D341Med (cell line): ENCODE measurements around the gene DSCAM.

Source experiments
- DNase-seq: peaks from one replicate; pipeline ENCODE4 v3.0.0; 2012; ENCODE audit warnings: low spot score

The DSCAM gene

DNA sequence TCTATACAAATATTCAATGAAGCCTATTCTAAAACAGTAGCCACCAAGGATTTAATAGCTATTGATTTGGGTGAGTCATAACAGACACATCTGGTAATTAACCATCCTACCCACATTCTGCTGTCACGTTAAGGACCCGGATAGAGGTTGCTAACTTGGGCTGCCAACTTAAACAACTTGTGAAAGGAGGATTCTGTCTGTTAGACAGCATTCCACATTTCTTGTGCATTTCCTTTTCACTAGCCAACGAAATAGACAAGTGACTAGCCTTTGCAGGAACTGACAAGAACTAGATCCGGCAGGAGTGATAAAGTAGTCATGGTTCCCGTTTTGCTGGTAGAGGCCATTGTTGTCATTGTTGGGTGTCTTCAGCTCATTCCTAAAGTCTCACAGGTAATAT, 9.5 kb downstream of the DSCAM start:
- no peak for DNase-seq

DNA sequence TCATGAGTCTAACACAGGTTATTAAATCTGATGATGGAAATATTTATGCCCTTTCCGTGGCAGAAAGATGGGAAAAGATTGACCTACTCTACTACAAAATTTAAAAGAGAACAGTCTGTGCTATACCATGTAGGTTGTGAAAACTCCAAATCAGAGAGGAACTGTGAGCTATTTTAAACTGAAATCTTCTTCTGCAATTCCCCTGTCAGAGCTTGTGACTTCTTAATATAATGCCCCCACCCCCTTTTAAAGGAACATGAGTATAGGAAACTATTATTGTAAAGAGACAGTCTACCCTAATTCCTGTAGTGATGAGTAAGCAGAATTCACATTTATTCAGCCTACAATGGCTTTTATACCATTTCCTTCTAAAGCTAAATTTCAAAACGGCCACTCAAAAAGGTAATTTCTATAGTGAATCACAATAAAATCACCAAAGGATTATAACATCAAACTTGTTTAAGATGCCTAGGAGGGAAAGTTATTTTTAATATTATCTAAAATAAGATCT, 11.7 kb downstream of the DSCAM start:
- no peak for DNase-seq

DNA sequence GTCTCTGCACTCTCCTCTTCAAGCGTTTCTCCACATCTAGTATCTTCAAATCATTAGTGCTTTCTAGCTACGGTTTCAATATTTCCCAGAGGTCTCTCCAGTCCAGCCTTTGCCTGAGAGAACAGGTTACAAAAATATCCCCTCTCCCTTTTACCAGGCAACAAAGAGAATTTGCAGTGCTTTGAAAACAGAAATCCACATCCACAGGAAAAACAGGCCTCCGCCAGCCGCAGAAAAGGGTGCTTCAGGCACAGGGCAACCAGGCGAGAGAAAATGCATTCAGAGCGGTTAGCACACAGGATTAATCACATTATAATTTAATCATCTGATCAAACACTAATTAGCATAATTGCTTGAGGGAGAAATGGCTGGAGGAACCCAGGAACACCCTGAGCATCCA, 13.8 kb downstream of the DSCAM start:
- DNase-seq = no peak

DNA sequence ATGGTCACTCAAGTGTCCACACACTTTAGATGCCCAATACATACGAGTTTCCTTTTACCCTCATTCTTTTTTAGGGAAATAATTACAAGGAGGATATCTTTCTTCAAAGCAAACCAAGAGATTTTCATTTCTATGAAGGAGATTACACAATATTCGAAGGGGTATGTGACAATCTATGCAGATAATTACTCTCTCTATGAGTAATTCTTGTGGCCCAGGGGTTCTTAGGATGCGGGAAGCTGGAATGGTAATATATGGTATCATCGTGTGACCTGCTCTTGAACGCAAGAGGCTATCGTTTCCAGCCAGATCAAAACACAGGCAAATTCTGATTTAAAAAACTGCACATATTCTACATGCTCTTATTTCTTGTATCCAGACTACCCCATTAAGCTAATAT, 14.6 kb downstream of the DSCAM start:
- no peak for DNase-seq

DNA sequence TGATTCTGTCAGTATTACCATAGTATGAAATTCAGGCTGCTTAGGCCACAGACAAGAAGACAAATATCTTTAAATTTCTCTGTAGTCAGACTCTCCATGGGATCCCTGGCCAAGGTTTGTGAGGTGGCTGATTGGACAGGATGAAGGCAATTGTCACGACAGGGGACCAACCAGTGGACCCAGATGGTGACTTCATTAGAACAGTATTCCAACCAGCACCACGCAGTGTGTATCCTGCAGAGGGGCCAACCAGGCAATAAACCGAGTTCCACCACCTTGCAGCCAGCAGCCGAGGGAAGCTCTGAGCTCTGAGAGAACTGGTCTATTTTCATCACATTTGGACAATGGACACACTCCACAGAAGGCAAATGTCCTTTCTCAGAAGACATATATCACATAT, 16.1 kb downstream of the DSCAM start:
- no peak for DNase-seq

DNA sequence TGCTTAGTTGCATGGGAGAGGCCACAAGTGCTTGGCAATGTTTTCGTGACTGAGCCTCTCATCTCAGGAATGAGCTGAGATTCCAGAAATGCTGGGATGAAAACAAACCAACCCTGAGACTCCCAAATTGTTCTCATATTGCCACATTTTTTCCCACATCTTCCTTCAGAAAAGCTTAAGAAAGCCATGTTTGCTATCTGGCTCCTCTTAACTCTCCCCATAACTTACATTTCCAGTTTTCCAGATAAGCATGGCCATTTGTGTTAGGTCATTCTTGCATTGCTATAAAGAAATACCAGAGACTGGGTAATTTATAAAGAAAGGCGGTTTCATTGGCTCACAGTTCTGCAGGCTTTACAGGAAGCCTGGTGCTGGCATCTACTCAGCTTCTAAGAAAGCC, 17.2 kb downstream of the DSCAM start:
- DNase-seq = no peak

DNA sequence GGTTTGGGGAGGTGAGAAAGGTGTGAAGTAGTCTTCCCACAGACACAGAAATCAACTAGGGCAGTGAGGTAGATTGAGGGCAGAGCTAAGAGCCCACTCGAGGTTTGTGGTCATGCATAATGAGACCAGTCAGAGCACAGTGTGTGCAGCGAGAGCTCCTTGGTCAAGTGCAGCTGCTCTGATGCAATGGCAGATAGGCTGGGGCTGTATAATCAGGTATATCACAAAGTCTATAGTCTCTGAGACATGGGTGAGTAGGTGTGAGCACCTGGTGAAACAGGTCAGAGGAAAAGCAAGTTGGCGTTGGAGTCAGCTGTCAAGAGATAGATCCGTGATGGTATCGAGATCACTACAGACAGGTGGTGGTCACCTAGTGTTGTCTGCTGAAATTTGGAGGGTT, 17.6 kb downstream of the DSCAM start:
- DNase-seq = no peak

DNA sequence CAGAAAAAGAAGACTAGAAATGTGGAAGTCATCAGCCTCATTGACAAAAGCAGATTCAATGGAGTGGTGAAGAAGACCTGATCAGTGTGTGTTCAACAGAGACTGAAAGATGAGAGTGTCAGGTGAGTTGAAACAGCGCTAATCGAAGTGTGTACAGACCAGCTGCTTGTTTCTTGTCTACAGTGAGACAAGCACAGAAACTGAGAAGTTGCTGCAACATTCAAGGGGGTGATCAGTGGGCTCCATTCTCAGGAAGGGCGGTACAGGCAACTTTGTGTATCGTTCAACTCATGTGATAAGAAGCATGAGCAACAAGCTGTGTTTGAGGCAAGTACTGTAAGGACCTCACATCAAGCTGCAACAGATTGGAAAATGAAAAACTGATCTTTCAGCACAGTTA, 19.4 kb downstream of the DSCAM start:
- no peak for DNase-seq

DNA sequence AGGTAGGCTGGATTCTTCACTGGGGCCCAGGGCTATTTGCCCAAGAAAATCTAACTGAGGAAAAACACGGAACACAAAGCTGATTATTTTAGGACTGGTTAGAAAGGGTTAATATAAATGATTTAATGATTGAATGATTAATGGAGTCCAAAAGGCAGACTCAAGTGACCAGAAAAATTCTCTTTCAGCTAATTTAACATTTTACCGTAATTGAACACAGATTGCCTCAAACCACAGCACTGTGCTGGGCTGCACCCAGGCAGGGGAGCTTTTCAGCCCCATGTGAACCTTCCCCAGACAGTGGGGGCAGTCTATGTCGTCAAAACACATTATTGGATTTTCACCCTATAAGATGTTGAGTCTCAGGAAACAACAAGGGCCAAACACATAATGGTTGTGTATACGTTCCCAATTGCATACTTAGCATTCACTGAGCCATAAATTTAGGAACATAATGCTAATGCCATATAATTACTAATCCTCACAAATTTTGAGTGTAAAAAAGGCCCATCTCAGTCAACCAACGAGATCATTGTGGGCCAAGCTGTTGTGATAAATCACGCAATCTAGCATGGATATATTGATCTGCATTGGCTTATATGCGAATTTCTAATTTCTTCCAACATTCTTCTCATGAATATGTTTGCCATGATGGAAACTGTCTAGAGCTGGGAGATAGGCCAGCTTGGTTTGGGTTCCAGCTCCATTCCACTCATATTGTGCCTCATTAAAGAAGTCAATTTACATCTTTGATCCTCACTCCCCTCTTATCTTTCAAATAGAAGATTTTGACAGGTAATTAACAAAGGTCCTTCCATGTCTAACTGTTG, 27.7 kb downstream of the DSCAM start:
- no peak for DNase-seq

DNA sequence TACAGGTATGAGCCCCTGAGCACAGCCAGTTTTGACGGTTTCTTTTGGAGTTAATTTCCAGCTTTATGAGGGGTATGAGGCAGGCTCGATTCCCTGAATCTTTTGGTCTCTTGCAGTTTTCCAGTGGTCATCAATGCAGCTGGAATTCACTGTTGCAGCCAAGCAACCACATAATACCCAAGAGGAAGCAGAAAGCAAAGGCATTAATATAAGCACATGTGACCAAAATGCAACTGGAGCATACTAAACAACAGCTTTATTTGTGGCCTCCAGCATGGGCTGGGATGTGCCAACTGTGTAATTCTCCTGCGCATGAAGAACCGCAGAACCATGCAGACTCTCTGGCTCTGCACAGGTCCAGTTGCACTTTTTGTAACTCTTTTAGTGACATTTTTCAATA, 33.0 kb downstream of the DSCAM start:
- DNase-seq = no peak

DNA sequence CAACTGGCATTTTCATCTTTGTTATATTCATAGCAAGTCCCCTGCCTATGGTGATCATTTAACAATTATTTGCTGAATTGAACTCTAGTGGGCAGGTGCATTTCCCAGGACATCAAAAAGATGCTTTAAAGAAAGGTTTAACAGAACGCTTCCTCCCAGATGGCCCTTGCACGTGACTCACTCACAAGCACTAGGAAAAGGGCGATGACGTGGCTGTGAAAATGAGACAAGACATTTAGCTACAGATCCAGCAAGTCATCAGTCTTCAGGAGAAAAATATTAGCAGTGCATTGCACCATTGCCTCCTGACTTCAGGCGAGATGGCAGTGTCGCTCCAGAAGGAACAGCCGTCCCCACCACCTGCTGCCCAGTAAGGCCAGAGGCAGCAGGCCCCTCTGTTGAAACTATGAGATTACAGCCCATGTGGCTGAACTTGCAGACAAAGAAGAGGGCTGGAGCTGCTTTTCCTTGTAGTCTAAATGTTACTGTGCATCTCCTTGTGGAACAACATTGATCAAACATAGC, 37.2 kb downstream of the DSCAM start:
- no peak for DNase-seq

DNA sequence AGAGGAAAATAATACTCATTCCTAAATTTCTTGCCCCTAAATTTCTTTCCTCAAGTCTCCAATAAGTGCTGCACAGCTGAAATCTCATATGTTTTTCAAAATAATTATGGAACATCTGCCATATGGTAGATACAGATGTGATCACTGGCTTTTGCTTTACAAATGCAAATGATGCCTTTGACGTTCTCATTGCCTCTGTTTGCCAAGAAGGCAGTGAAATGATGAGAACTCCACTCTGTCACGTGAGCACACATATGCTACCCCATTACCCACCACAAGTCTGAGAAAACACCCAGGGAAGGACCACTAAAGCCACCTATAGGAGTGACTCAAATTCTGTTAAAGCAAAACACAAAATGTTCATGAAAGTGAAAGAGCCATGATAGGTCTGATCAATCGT, 43.9 kb downstream of the DSCAM start:
- no peak for DNase-seq

DNA sequence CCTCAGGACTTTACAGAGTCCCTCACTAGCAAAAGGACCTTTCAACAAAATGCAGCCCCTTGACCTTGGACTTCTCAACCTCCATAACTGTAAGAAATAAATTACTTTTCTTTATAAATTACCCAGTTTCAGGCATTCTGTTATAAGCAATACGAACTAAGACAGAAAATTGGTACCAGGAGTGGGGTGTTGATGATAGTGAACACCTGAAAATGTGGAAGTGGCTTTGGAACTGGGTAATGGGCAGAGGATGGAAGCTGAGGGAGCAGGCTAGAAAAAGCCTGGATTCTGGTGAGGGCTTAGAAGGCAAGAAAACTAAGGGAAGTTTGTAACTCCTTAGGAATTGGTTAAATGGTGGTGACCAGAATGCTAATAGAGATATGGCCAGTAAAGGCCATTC, 46.8 kb downstream of the DSCAM start:
- no peak for DNase-seq

DNA sequence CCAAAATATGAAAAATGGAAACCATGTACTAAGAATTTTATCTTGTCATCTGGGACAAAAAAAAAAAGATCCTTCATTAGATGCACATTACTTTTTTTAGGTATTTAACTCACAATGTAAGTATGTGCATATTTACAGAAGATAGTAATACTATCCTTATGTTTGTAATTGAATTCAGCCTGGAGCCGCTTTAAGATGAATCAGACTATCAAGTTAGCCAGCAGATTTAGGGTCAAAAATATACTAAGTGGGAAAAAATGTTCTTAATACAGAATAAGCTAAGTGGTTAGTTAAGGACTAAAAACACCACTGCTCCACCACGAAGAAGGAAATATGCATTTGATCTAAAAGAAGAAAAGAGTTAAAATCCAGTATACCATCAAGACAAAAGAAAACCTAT, 49.1 kb downstream of the DSCAM start:
- no peak for DNase-seq

DNA sequence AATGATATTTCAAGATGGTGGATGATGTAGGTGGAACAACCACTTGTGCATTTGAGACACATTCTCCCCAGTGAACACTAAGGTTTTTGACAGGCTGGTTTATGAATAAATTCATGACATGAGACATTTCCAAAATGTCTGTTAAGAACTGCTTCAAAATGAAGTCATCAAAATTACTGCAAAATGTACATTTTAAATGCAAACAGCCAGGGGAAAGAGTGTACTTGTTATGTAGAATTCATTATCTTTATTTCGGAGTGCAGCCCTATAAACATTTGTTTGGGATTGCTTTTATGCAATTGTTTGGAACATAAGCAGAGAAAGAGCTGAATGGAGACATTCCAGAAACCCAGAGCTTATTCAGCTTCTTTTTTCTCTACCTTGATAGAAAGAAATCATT, 49.5 kb downstream of the DSCAM start:
- no peak for DNase-seq

DNA sequence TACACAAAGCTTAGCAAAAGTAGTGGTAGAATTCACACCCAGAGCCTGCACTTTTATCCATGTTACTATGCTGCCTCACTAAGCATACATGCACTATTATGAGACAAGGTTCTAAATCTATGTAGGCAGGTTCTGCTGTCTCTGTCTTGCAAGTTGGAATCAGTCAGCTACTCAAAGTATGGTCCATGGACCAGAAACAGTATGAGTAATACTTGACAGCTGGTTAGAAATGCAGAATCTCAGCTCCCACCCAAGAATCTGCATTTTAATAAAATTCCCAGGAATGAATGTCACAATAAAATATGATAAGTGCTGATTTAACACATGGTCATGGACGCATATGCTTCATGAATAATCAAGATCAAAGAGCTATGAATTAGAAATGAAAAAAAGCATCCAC, 50.5 kb downstream of the DSCAM start:
- DNase-seq = no peak

DNA sequence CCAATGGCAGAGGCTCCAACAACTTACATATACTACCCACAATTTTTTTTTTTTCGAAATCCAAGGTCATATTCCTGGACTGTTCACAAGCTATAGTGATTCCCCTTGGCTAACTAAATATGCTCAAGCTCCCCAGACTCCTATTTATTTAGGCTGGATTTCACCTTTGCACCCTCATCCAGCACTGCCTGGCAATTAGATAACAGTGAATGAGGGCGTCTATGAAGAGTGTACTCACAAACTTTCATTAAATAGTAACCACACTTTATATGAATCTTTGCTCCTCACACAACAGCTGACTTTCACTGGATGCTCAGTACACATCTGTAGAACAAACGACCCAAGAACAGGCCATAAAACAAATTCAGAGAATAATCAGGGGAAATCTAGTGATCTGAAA, 51.6 kb downstream of the DSCAM start:
- no peak for DNase-seq

DNA sequence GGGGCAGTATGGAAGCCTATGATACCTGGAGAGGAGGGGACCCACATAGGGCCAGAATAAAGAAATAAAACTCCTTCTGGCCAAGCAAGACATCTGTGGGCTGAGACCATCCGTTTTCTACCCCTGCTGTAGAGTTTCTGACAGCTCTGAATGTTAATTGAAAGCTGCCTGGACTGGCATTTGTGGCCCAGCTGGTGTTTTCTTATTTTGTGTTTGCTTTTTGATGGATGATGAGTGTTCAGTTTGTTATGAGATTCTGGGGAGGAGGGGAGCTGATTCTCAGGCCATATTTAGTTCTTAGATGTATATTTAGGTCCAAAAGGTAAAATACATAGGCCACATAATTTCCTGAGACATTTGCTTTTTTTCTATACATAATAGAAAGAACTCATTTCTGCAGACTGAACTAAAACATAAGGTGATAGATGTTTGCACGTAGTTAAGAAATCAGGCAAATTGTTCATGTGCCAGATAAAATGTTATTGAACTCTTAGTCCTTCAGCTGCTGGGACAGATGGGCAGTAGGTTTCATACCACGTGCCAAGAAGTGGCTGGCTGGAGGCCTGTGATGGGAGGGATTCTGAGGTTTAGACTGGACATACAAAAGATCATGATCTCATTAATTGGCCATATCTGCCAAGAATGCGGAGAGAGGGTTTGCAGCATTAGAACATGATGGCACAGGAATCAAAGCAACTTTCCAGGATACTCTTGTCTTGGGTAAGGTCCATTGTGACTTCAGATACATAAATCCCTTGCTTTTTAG, 54.1 kb downstream of the DSCAM start:
- DNase-seq = no peak

DNA sequence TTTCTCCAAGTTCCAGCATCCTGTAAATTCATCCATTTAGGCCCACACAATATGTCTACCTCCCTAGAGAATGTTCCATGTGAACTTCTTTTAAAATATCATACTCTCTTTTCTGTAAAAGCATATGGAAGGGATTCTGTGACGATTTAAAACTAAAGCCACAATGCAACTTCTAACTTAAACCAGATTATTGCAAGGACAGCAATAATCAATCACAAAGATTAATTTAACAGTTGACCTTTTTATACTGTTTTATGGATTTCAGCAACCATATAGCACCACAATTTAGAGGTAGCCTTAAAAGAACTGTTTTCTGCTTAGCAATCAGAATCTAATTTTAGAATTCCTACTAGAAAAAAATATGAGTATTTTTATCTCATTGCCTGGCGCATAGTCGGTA, 58.3 kb downstream of the DSCAM start:
- DNase-seq = no peak

DNA sequence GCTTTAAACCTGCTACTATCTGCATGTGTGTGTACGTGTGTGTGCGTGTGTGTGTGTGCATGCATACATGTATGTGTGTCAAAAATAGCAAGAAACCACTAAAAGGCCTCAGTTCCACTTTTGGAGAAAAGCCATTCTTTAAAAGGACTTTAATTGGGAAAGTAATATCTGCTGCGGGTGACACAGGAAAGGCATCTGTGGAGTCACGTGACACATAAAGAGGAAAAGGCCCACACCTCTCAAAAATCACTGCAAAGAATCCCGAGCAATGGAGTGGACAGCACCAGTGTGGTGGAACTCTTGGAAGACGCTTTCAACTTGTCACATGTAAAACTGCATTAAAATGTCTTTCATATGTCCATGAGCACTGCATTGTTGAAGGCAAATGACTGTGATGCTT, 63.6 kb downstream of the DSCAM start:
- DNase-seq = no peak

DNA sequence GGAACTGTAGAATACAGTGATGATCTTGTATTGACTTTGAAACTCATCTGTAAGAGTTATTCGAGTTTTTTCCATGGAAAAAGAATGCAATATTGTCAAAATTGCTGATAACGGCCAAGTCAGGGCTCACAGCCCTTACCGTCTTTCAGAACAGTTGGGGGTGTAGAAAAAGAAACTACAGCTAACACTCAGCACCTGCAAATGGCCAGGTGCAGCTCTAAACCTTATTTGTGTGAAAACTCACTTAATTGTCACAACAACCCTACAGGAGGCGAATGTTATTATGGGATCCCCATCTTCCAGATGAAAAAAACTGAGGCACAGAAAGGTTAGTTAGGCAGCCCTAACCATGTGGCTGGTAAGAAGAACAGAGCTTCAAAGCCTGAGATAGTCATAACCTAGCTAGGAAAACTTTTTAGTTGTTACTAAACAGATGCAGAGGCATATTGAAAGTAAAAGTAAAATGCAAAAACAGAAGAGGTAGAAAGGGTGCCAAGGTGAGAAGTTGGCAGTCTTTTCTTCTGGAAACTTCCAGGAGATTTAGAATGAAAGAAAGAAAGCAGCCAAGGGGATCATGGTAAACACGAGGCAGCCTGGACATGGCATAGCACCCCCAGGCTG, 76.4 kb downstream of the DSCAM start:
- no peak for DNase-seq

DNA sequence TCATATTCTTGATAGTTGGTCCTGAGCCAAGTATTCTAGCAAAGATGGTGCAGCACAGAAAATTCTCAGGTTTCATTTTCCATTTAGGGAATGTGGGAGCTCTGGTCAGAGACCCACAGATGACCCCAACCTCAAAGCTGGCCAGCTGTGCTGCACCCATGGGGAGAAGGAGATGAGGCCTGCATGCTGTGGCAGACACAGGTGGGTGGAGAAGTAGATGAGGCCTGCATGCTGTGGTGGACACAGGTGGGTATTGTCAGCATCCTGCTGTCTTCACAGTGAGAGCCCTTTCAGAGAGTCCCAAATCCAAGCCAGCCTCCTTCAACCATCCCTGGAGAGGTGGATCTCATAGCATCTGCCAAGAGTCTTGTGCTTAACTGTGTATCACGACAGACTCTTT, 77.7 kb downstream of the DSCAM start:
- no peak for DNase-seq

DNA sequence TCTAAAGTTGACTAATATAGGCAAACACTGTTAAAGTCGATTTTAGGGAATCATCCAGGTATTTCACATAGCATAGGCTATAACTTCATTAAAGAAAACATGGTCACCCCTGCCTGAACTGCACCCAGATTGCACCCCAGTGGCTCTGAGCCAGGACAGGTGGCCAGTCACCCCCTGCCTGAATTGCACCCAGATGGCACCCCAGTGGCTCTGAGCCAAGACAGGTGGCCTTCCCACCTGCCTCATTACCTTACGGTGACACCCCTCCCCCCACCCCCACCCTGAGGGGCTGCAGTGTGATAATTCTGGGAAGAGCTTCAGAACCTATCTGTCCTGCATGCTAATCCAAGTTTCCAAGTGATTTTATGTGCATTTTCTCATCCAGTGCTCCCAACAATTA, 78.9 kb downstream of the DSCAM start:
- DNase-seq = no peak
